ENCODE results near the gene RGS5. TPM values are rescaled to one million over a fixed set of nuclear protein-coding genes. Genes with fewer than 3 reads are reported as not detected.

The RGS5 gene
- total RNA-seq, 1 experiment from 2014 or later: 4.6 TPM

GRCh38 chr1:163115887-163116286 lies 86.8 kb downstream of the RGS5 start:
- CTCF ChIA-PET: no interaction called here
- no peak overlapping the region for H2AFZ ChIP-seq (ENCODE audit: low read depth, low read length, poor library complexity, severe bottlenecking)
- no peak for ATAC-seq

More at GRCh38 chr1:163115887-163116286, 86.8 kb downstream of the RGS5 start:
- Histone ChIP-seq H3K9me2 (ENCODE audit: insufficient read depth) (no peaks in the 10 kb centered on the region), H3K9me3 (ENCODE audit: control insufficient read depth in 1 of 2, insufficient read depth in 1 of 2, low read depth in 1 of 2, low read length in 2 of 2) (no peaks in the 10 kb centered on the region), H3K9ac (ENCODE audit: low read length) (no peak overlapping the region), H4K20me1 (ENCODE audit: insufficient read depth) (no peaks in the 10 kb centered on the region), H3K36me3 (ENCODE audit: control insufficient read depth in 1 of 2, insufficient read depth in 2 of 2, low read length in 2 of 2) (no peaks in the 10 kb centered on the region), H3K4me3 (replicated peaks in 1 of 2; ENCODE audit: low read depth in 1 of 2, low read length in 2 of 2) (no peak overlapping the region), H3K4me1 (ENCODE audit: control insufficient read depth in 1 of 2, insufficient read depth in 2 of 2, low read length in 2 of 2) (no peaks in the 10 kb centered on the region), H3K79me2 (ENCODE audit: insufficient read depth, low read length) (no peaks in the 10 kb centered on the region), H3K4me2 (ENCODE audit: low read length) (no peak overlapping the region), H3K27ac (ENCODE audit: low read depth, low read length) (no peak overlapping the region), H3K27me3 (ENCODE audit: insufficient read depth, low read length) (no peaks in the 10 kb centered on the region)
- DNase-seq (ENCODE audit: low read depth, low spot score): no peak
- intact Hi-C loops (cut with micrococcal nuclease): no loop called here
- BruUV-seq (replicated peaks): no TSS peak
- TF ChIP-seq ZBTB33 (IDR thresholded peaks at IDR 0.05; ENCODE audit: extremely low read depth, insufficient replicate concordance, low read length) (no peak), CBX3 (IDR thresholded peaks at IDR 0.05; ENCODE audit: low read depth) (no peak), EZH2phosphoT487 (IDR thresholded peaks at IDR 0.05; ENCODE audit: borderline replicate concordance) (no peak), TCF7L2 (IDR thresholded peaks at IDR 0.05; ENCODE audit: borderline replicate concordance, extremely low read depth, insufficient read depth, insufficient read length) (no peak), EGR1 (IDR thresholded peaks at IDR 0.05; ENCODE audit: low read depth) (no peak), ZNF274 (IDR thresholded peaks at IDR 0.05; ENCODE audit: low read depth, low read length) (no peak), REST (IDR thresholded peaks at IDR 0.05; ENCODE audit: low read depth) (no peak), SRF (IDR thresholded peaks at IDR 0.05; ENCODE audit: low read depth) (no peak), SIN3A (IDR thresholded peaks at IDR 0.05; ENCODE audit: low read depth) (no peak), ZFX (IDR thresholded peaks at IDR 0.05) (no peak)
- RAD21 ChIA-PET (ENCODE audit: low non-redundant PET in 1 of 2, low total read pairs in 2 of 2, uncharacterized antibody in 2 of 2, unreplicated experiment in 2 of 2): no interaction called here
- POLR2A ChIA-PET: no interaction called here

All from HCT116 (cell line).